NCI-H524 treated with DMSO at 0.1 percent for 48 hours (cell line): Measurements from ENCODE around the gene NRROS.

ENCODE experiments used
- DNase-seq: peaks from one replicate; lab custom pipeline; 2025; lab: John Stamatoyannopoulos, UW

Gene NRROS

DNA sequence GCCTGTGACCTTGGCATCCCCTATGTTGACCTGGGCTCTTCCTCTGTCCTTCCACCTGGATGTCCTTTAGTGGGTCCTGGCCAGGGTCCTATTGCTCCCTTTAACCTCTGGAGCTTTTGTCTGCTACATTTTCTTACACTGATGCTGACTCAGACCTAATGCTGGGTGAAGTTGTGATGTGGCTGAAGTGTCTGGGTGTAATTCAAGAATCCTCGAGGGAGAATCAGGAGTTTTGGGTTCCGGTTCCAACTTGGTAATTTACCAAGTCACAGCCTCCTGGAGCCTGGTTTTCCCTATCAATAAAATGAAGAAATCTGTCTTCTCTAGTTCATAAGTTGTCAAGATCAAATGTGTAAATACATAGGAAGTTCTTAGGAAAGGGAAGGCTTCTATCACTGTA is 46.9 kb downstream of the NRROS start:
- no peak for DNase-seq

DNA sequence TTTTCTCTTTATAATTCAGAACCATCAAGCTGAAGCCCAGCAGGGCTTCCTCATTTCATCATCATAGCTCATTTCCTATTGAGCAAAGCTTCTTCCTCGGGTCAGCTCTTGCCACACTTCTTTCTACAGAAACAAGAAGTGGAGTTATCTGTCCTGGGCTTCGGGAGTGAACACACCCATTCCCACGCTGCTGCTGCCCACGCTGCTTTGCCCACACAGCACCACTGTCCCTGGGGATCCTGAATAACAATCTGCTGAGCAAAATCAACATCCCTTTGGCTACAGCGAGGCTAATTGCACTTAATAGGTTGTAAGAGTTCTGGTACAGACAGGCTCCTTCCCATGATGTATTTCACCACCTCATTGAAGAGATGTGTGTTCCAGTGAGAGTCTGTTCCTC is 48.9 kb downstream of the NRROS start:
- no peak for DNase-seq

DNA sequence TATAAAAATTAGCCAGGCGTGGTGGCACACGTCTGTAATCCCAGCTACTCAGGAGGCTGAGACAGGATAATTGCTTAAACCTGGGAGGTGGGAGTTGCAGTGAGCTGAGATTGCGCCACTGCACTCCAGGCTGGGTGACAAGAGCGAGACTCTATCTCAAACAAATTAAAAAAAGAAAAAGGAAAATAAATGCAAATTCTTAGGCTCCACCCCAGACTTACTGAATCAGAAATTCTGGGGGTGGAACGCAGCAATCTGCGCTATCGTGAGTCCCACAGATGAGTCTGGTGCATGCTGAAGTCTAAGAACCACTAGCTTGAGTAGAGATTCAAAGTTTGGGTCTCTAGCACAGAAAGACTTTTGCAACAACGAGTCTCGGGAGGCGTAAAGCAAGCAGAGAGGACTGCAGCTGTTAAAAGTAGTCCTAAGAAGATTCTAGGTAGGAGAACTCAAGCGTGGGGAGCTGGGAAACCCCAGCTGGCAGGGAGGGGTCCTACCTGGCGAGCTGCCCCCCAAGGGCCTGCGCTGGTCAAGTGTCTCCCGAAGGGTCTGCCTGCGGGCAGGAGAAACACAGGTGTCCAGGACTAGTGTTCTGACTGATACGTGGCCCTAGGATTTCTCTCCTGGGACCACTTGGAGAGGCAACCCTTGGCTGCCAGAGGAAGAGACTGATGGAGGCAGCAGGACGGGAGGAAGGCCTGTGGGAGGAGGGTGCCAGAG is 50.6 kb downstream of the NRROS start:
- no peak for DNase-seq

DNA sequence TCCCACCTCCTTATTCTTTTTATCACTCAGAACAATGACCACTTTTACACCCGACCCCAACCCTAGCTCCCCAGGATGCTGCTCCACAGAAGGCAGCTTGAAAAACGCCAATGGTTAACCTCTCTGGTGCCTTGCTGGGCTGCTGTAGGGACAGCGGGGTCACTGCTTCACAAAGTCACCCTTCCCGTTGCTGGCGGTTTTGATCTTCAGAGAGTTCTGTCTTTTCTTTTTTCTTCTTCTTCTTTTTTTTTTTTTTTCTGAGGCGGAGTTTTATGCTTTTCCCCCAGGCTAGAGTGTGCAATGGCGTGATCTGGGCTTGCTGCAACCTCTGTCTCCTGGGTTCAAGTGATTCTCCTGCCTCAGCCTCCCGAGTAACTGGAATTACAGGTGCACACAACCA is 51.9 kb downstream of the NRROS start:
- no peak for DNase-seq

DNA sequence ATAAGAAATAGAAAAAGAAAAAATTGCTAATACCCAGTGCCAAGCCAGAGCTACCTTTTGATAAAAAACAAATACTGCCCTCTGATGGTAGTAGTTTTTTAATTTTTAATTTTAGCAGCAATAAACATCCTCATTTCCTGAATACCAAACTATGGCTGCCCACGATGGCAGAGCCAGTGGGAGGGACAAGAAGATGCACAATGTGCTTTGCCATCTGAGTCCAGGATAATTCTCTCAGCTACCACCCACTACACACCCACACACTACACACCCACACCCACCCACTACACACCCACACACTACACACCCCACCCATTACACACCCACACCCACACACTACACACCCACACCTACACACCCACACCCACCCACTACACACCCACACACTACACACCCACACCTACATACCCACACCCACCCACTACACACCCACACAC is 54.7 kb downstream of the NRROS start:
- no peak for DNase-seq

DNA sequence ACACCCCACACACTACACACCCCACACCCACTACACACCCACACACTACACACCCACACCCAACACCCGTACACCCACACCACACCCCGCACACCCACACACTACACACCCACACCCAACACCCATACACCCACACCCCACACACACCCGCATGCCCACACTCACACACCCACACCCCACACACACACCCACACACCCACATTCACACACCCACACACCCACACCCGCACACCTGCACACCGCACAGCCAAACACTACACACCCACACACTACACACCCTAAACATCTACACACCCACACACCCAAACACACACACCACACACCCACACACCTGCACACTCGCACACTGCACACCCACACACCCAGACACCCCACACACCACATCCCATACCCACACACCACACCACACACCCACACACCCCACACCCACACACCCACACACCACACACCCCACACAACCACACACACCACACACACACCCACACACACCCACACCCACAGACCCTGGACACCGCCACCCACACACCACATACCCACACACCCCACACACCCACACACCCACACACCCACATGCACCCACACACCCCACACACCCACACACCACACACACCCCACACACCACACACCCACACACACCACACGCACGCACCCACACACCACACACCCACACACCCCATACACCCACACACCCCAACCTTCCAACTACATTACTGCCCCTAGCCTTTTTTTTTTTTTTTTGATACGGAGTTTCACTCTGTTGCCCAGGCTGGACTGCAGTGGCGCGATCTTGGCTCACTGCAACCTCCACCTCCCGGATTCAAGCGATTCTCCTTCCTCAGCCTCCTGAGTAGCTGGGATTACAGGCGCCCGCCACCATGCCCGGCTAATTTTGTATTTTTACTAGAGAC is 55.7 kb downstream of the NRROS start:
- no peak for DNase-seq

DNA sequence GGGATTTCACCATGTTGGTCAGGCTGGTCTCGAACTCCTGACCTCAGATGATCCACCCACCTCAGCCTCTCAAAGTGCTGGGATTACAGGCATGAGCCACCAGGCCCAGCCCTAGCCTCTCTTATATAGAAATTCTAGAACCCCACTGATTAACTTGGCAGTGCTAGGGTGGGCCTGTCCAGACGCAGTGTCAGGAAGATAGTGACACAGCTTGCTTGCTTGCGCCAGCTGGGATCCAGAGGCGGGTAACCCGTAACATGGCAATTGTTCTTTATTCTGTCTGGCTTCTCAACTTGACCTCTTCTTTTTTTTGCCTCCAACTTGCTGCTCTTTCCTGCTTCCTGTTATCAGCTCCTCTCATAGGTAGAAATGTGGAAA is 56.3 kb downstream of the NRROS start:
- no peak for DNase-seq

DNA sequence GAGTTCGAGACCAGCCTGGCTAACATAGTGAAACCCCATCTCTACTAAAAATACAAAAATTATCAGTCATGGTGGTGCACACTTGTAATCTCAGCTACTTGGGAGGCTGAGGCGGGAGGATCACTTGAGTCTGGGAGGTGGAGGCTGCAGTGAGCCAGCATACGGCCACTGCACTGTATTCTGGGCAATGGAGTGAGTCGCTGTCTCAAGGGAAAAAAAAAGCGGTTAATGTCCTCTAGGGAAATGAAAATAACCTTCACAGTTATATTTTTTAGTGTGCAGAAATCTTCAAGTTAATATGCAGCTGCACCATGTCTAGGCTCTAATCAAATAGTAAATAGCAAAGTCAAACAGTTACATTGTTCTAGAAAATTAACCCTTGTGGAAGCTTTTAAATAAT is 57.8 kb downstream of the NRROS start:
- DNase-seq: no peak

DNA sequence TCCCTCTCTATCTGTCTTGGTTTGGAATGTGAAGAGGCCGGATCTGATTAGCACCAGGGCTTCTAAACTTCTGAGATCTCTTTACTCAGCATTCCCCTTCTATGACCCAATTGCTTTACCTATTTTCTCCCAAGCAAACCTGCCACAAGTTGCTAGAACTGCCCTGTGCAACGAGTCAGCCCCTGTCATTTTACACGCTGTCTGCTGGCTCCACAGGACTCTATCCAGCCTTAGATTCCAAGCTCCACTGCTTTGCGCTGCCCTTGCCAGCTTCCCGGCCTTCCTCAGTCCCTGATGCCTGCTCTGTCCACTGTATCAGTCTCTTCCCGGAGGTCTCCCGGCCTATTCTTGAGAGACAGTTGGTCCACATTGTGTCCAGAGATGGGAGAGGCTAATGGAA is 60.3 kb downstream of the NRROS start:
- DNase-seq: no peak

DNA sequence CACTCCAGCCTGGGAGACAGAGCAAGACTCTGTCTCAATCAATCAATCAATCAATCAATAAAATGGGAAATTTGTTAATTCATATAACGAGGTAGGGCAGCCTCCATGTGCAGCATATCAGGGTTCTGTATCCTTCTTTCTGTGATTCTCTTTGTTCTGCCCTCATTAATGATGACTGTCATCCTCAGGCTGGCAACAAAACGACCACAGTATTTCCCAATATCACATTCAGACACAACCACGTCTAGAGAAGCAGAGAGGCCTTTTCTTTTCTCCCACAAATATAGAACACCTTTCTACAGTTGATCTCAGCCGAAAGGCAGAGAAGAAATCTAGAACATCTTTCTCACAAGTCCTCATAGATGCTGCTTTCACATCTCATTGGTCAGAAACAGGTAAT is 61.3 kb downstream of the NRROS start:
- no peak for DNase-seq

DNA sequence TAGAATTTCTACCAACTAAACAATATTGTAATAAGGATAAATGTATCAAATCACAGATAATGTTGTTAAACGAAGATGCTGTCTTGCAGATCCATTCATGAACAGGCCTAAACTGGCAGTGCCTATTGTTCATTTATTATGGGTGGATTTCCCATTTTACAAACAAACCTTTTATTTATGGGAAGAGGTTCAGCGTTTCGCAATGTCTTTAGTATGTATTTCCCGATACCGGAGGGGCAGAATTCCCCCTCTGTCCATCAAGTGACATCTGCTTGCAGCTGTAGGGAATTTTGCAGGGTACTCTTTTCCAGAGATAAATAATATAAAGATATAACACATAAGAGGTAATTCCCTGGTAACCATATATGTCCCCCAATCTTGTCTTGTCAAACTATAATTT is 66.8 kb downstream of the NRROS start:
- no peak for DNase-seq

DNA sequence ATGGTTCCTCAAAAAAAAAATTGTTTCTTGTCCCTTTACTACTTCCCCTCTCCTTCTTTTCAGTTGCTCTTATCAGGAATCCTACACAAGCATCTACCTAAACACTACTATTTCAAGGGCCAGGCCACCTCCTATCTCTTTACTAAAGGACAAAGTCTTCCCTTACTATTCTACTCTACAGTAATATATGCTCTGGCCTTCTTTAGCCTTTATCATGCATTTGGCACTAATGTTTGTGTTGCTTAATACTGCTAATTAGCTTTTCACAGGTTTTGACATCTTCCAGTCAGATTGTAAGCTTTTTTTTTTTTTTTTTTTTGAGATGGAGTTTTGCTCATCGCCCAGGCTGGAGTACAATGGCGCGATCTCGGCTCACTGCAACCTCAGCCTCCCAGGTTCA is 67.2 kb downstream of the NRROS start:
- DNase-seq: no peak

DNA sequence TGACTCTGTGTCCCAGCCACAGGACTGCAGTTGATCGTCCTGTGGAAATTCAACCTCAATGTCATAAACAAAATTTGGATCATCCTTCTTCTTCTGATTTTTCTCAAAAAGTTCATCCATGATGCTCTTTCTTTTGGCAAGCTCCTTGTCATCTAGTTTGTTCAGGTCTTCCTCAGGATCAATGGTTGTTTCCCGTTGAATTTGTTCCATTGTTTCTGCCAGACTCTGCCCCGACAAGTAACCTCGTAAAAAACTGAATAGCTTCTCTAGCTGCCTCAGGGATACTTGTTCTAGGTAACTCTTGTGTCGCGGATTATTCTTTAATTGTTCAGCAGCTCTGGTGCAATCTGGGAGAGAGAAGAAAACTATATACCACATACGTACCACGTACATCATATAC is 68.1 kb downstream of the NRROS start:
- no peak for DNase-seq

DNA sequence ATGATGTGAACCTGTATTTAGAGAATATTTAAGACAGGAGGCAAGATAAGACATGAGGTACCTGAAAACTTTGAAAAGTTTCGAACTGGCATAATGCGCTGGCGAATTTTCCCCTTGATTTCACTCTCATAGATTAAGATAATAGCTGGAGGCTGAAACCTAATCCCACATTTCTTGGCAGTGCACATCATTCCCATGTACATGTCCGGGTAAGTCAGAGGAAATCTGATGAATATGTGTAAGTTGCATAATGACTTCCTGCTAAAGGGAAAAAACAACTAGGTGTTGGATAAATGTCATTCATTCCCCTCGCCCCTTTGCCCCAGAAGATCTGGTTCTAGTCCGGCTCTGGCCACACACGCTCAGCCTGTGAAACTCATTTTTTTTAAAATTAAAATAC is 69.0 kb downstream of the NRROS start:
- DNase-seq: no peak
